ENCODE measurements around the gene RAVER2.
A peak's percentile ranks its signal among the peaks of the same experiment; 100 is the strongest.
"Not testable (repeated sequence)": the region's sequence is repeated elsewhere in the genome, so short reads cannot be mapped to it uniquely, and the experiment has no call there.

Gene RAVER2

DNA sequence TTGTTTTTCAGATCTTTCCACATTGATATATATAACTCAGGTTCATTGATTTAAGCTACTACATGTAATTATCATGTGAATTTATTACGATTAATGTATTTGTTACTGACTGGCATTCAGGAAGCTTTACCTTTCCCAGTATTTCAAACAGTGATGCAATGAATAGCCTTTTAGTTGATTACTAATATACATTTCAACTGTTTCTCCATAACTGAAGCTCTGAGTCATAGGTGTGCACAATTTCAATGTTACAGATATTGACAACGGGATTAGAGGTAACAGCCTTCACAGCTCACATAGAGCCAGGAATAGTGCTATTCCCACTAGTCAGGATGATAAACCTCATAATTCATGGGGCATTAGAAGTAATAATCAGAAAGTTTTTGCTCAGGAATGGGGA, 25.1 kb downstream of the RAVER2 start:
- H2AK5ac ChIP-seq (ENCODE audit: low read length) = no peak overlapping the region
- no peak overlapping the region for H3K4ac ChIP-seq (ENCODE audit: low read depth, low read length)
- DNase-seq = no peak
- H2BK15ac ChIP-seq (replicated peaks; ENCODE audit: low read depth) = no peak overlapping the region
- H3K27ac ChIP-seq (ENCODE audit: low read depth, low read length) = no peak overlapping the region
- H3K4me1 ChIP-seq (ENCODE audit: control insufficient read depth, low read depth, low read length) = no peaks in the 10 kb centered on the region
- H3K79me1 ChIP-seq (ENCODE audit: low read length) = no peaks in the 10 kb centered on the region
- no peak overlapping the region for H3K18ac ChIP-seq (ENCODE audit: low read length)
- no peak overlapping the region for H2BK120ac ChIP-seq (ENCODE audit: low read depth, low read length)
- H3K56ac ChIP-seq (ENCODE audit: low read length) = no peak overlapping the region
- H2BK5ac ChIP-seq (ENCODE audit: low read length) = no peak overlapping the region
- H3K23ac ChIP-seq (ENCODE audit: low read length) = no peak overlapping the region
- H3K79me2 ChIP-seq (ENCODE audit: control insufficient read depth, insufficient read depth, low read length) = no peaks in the 10 kb centered on the region
- H4K8ac ChIP-seq (ENCODE audit: low read depth, low read length) = no peak overlapping the region
- H3K27me3 ChIP-seq (ENCODE audit: insufficient read depth, low read length, poor library complexity) = no peaks in the 10 kb centered on the region
- H3K36me3 ChIP-seq (ENCODE audit: control insufficient read depth, insufficient read depth, low read length) = no peaks in the 10 kb centered on the region
- no peak overlapping the region for H3K4me2 ChIP-seq (ENCODE audit: low read length)
- no peak overlapping the region for H3K4me3 ChIP-seq (ENCODE audit: low read length)
- no CpG with 5 or more reads among the region's 2 CpGs for WGBS (ENCODE audit: extremely low coverage, insufficient coverage, low lambda C conversion rate)
- no peak overlapping the region for H4K5ac ChIP-seq (ENCODE audit: low read length)
- no peak overlapping the region for H3K9ac ChIP-seq (ENCODE audit: low read length)

DNA sequence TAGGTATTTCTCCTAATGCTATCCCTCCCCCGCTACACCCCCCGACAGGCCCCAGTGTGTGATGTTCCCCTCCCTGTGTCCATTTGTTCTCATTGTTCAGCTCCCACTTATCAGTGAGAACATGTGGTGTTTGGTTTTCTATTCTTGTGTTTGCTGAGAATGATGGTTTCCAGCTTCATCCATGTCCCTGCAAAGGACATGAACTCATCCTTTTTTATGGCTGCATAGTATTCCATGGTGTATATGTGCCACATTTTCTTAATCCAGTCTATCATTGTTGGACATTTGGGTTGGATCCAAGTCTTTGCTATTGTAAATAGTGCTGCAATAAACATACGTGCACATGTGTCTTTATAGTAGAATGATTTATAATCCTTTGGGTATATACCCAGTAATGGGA, 28.4 kb downstream of the RAVER2 start:
- H3K27ac ChIP-seq (ENCODE audit: low read depth, low read length); H3K23ac ChIP-seq (ENCODE audit: low read length); H2AK5ac ChIP-seq (ENCODE audit: low read length); H4K5ac ChIP-seq (ENCODE audit: low read length); H3K4ac ChIP-seq (ENCODE audit: low read depth, low read length); H4K8ac ChIP-seq (ENCODE audit: low read depth, low read length); H3K4me2 ChIP-seq (ENCODE audit: low read length); H3K36me3 ChIP-seq (ENCODE audit: control insufficient read depth, insufficient read depth, low read length); H2BK120ac ChIP-seq (ENCODE audit: low read depth, low read length); H3K79me1 ChIP-seq (ENCODE audit: low read length); H2BK5ac ChIP-seq (ENCODE audit: low read length); H3K9ac ChIP-seq (ENCODE audit: low read length); H3K4me1 ChIP-seq (ENCODE audit: control insufficient read depth, low read depth, low read length); H3K79me2 ChIP-seq (ENCODE audit: control insufficient read depth, insufficient read depth, low read length); H2BK15ac ChIP-seq (replicated peaks; ENCODE audit: low read depth); H3K4me3 ChIP-seq (ENCODE audit: low read length); H3K27me3 ChIP-seq (ENCODE audit: insufficient read depth, low read length, poor library complexity); H3K56ac ChIP-seq (ENCODE audit: low read length); DNase-seq; H3K18ac ChIP-seq (ENCODE audit: low read length): not testable (repeated sequence)
- no CpG with 5 or more reads among the region's 3 CpGs for WGBS (ENCODE audit: extremely low coverage, insufficient coverage, low lambda C conversion rate)

DNA sequence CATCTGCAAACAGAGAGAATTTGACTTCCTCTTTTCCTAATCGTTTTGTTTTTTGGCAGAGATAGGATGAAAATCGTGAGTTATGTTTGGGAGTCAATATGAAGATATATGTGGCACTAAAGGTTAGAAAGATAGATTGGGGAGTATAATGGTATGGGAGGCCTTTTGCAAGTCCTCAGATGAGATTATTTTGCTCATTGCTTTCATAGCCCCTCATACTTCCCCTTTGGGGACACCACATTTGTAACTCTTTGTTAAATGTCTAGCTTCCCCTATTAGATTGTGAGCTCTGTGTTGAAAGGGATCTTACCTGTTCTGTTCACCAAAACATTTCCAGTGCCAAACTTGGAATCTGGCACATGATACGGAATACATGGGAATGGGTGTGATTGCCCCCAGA, 30.2 kb downstream of the RAVER2 start:
- Histone ChIP-seq H2BK120ac (ENCODE audit: low read depth, low read length) (no peak overlapping the region), H4K5ac (ENCODE audit: low read length) (no peak overlapping the region), H3K27ac (ENCODE audit: low read depth, low read length) (no peak overlapping the region), H3K4me2 (ENCODE audit: low read length) (no peak overlapping the region), H3K9ac (ENCODE audit: low read length) (no peak overlapping the region), H3K23ac (ENCODE audit: low read length) (no peak overlapping the region), H3K36me3 (ENCODE audit: control insufficient read depth, insufficient read depth, low read length) (no peaks in the 10 kb centered on the region), H3K56ac (ENCODE audit: low read length) (no peak overlapping the region), H2AK5ac (ENCODE audit: low read length) (no peak overlapping the region), H3K79me1 (ENCODE audit: low read length) (no peaks in the 10 kb centered on the region), H3K4me1 (ENCODE audit: control insufficient read depth, low read depth, low read length) (no peaks in the 10 kb centered on the region), H3K18ac (ENCODE audit: low read length) (no peak overlapping the region), H3K4me3 (ENCODE audit: low read length) (no peak overlapping the region), H2BK15ac (replicated peaks; ENCODE audit: low read depth) (no peak overlapping the region), H3K79me2 (ENCODE audit: control insufficient read depth, insufficient read depth, low read length) (no peaks in the 10 kb centered on the region), H3K4ac (ENCODE audit: low read depth, low read length) (no peak overlapping the region), H2BK5ac (ENCODE audit: low read length) (no peak overlapping the region), H3K27me3 (ENCODE audit: insufficient read depth, low read length, poor library complexity) (no peaks in the 10 kb centered on the region), H4K8ac (ENCODE audit: low read depth, low read length) (no peak overlapping the region)
- no peak for DNase-seq
- WGBS (ENCODE audit: extremely low coverage, insufficient coverage, low lambda C conversion rate) = 100% methylated on average over 1 of the region's 3 CpGs

DNA sequence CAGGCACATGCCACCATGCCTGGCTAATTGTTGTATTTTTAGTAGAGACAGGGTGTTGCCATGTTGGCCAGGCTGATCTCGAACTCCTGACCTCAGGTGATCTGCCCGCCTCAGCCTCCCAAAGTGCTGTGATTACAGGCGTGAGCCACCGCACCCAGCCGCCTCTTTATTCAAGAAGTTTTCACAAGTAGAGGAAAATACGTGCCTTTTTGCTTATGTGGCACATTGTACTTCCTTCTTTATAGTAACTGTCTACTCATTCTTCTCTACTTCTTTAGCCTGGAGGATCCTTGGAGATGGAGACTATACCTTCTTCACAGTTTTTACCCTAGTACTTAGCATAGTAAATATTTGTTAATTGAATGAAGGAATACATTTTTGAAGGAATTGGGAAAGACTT, 37.2 kb downstream of the RAVER2 start:
- not testable (repeated sequence) for H3K9ac ChIP-seq (ENCODE audit: low read length); H3K79me2 ChIP-seq (ENCODE audit: control insufficient read depth, insufficient read depth, low read length); H3K18ac ChIP-seq (ENCODE audit: low read length); H2BK5ac ChIP-seq (ENCODE audit: low read length); H3K4me2 ChIP-seq (ENCODE audit: low read length); H3K36me3 ChIP-seq (ENCODE audit: control insufficient read depth, insufficient read depth, low read length); H3K27ac ChIP-seq (ENCODE audit: low read depth, low read length); H3K79me1 ChIP-seq (ENCODE audit: low read length); H2AK5ac ChIP-seq (ENCODE audit: low read length); H2BK120ac ChIP-seq (ENCODE audit: low read depth, low read length); DNase-seq; H4K5ac ChIP-seq (ENCODE audit: low read length); H3K4me3 ChIP-seq (ENCODE audit: low read length); H3K4ac ChIP-seq (ENCODE audit: low read depth, low read length); H2BK15ac ChIP-seq (replicated peaks; ENCODE audit: low read depth); H3K27me3 ChIP-seq (ENCODE audit: insufficient read depth, low read length, poor library complexity); H4K8ac ChIP-seq (ENCODE audit: low read depth, low read length); H3K56ac ChIP-seq (ENCODE audit: low read length); H3K23ac ChIP-seq (ENCODE audit: low read length); H3K4me1 ChIP-seq (ENCODE audit: control insufficient read depth, low read depth, low read length)
- WGBS (ENCODE audit: extremely low coverage, insufficient coverage, low lambda C conversion rate) = no CpG with 5 or more reads among the region's 6 CpGs

DNA sequence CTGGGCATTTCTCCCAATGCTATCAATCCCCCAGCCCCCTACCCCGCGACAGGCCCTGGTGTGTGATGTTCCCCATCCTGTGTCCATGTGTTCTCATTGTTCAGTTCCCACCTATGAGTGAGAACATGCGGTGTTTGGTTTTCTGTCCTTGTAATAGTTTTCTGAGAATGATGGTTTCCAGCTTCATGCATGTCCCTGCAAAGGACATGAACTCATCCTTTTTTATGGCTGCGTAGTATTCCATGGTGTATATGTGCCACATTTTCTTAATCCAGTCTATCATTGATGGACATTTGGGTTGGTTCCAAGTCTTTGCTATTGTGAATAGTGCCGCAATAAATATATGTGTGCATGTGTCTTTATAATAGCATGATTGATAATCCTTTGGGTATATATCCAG, 38.0 kb downstream of the RAVER2 start:
- H3K36me3 ChIP-seq (ENCODE audit: control insufficient read depth, insufficient read depth, low read length); H2AK5ac ChIP-seq (ENCODE audit: low read length): not testable (repeated sequence)

DNA sequence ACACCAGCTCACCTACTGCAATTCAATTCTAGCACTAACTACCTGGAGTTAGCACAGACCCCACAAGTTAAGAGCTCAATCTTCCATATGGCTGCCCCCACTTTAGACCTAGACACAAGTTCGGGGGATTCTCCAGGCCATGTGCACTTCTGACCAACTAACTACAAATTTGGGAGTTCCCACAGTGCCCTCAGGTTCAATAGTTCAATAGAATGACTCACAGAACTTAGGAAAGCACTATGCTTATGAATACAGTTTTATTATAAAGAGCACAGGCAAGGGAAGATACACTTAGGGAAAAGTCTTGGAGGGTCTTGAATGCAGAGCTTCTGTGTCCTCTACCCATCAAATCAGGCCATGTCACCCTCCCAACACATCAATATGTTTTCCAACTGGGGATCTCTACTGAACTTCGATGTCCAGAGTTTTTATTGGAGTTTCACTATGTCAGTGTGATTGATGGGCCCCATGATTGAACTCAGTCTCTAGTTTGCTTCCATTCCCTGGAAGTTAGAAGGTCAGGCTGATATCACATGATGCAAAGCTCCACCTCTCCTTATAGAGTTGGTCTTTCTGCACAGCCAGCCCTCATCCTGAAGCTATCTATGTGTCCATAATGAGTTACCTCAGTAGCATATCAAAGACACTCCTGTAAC, 46.1 kb downstream of the RAVER2 start:
- WGBS (ENCODE audit: extremely low coverage, insufficient coverage, low lambda C conversion rate) = no CpG with 5 or more reads among the region's 2 CpGs
- peaks cover 2% of the 10 kb centered on the region for H3K36me3 ChIP-seq (ENCODE audit: control insufficient read depth, insufficient read depth, low read length)
- H4K5ac ChIP-seq (ENCODE audit: low read length) = no peak overlapping the region
- H3K4ac ChIP-seq (ENCODE audit: low read depth, low read length) = no peak overlapping the region
- no peak overlapping the region for H2BK120ac ChIP-seq (ENCODE audit: low read depth, low read length)
- H2AK5ac ChIP-seq (ENCODE audit: low read length) = no peak overlapping the region
- H3K27ac ChIP-seq (ENCODE audit: low read depth, low read length) = no peak overlapping the region
- H3K4me1 ChIP-seq (ENCODE audit: control insufficient read depth, low read depth, low read length) = no peaks in the 10 kb centered on the region
- H3K56ac ChIP-seq (ENCODE audit: low read length) = no peak overlapping the region
- H3K23ac ChIP-seq (ENCODE audit: low read length) = no peak overlapping the region
- no peak overlapping the region for H4K8ac ChIP-seq (ENCODE audit: low read depth, low read length)
- no peaks in the 10 kb centered on the region for H3K27me3 ChIP-seq (ENCODE audit: insufficient read depth, low read length, poor library complexity)
- H3K79me2 ChIP-seq (ENCODE audit: control insufficient read depth, insufficient read depth, low read length) = no peaks in the 10 kb centered on the region
- H3K4me2 ChIP-seq (ENCODE audit: low read length) = no peak overlapping the region
- H3K18ac ChIP-seq (ENCODE audit: low read length) = no peak overlapping the region
- no peak overlapping the region for H3K9ac ChIP-seq (ENCODE audit: low read length)
- H2BK15ac ChIP-seq (replicated peaks; ENCODE audit: low read depth) = no peak overlapping the region
- H2BK5ac ChIP-seq (ENCODE audit: low read length) = no peak overlapping the region
- H3K4me3 ChIP-seq (ENCODE audit: low read length) = no peak overlapping the region
- H3K79me1 ChIP-seq (ENCODE audit: low read length) = no peaks in the 10 kb centered on the region
- peak; percentile 10 for DNase-seq

More for the DNA sequence above, 38.0 kb downstream of the RAVER2 start:
- H3K4ac ChIP-seq (ENCODE audit: low read depth, low read length); H4K5ac ChIP-seq (ENCODE audit: low read length); H3K4me2 ChIP-seq (ENCODE audit: low read length); H3K56ac ChIP-seq (ENCODE audit: low read length); H3K23ac ChIP-seq (ENCODE audit: low read length); H3K4me1 ChIP-seq (ENCODE audit: control insufficient read depth, low read depth, low read length); H3K9ac ChIP-seq (ENCODE audit: low read length); H3K27me3 ChIP-seq (ENCODE audit: insufficient read depth, low read length, poor library complexity); H4K8ac ChIP-seq (ENCODE audit: low read depth, low read length); H2BK15ac ChIP-seq (replicated peaks; ENCODE audit: low read depth); H2BK120ac ChIP-seq (ENCODE audit: low read depth, low read length); H3K79me2 ChIP-seq (ENCODE audit: control insufficient read depth, insufficient read depth, low read length); H3K4me3 ChIP-seq (ENCODE audit: low read length); H3K79me1 ChIP-seq (ENCODE audit: low read length); DNase-seq; H2BK5ac ChIP-seq (ENCODE audit: low read length); H3K27ac ChIP-seq (ENCODE audit: low read depth, low read length); H3K18ac ChIP-seq (ENCODE audit: low read length): not testable (repeated sequence)
- no CpG with 5 or more reads among the region's 5 CpGs for WGBS (ENCODE audit: extremely low coverage, insufficient coverage, low lambda C conversion rate)

Measured in mesendoderm (in vitro differentiated cells).